ENCODE results near the gene NSUN3.
"Not testable (repeated sequence)": the region's sequence is repeated elsewhere in the genome, so short reads cannot be mapped to it uniquely, and the experiment has no call there.

Gene NSUN3

DNA sequence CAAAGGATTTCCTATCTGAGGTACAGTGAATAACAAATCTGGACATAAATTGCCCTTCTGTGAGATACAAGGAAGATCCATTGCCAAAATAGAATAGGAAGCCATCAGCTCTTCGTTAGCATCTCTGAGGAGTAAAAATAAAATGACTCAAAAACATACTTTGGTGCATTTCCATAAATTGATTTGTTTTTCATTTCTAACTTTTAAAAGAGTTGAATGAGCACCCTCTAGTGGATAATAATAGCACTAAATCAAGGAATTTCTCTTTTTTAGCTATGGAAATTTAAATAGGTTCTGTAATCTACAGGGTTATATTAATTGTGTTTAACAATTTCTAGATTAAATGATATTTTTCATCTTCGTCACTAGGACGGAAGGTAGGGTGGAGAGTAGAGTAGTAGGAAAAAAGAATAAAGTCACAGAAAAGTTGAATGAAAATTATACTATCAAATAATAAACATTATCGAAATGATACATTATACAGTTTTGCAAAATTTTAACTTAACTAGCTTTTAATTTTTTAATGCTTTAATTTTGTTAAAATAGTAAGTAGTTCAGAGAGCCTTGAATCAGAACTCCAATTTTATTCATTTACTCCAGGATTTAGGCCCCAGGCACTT lies 6.4 kb downstream of the NSUN3 start:
- DNase-seq: no peak

DNA sequence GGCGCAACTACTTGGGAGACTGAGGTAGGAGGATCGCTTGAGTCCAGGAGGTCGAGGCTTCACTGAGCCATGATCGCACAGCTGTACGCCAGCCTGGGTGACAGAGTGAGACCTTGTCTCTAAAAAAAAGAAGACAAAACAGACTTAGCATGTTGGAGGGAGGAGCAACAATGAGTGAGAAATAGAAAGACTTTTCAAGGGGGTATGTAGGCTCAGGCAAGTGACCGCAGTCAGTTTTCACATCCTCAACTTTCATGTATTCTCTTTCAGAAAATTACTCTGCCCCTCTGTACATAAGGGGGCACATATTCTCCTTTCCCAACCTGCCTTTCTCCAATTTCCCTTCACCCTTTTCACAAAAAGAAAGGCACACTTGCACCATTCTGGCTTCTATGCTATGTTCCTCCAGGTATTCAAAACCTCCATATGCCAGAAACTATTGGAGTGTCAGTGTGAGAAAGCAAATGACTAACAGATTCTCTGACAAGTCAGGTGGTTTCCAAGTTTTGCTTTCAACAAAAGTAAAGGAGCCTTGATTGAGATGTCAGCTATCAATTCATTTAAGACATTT lies 7.6 kb downstream of the NSUN3 start:
- no peak for DNase-seq

DNA sequence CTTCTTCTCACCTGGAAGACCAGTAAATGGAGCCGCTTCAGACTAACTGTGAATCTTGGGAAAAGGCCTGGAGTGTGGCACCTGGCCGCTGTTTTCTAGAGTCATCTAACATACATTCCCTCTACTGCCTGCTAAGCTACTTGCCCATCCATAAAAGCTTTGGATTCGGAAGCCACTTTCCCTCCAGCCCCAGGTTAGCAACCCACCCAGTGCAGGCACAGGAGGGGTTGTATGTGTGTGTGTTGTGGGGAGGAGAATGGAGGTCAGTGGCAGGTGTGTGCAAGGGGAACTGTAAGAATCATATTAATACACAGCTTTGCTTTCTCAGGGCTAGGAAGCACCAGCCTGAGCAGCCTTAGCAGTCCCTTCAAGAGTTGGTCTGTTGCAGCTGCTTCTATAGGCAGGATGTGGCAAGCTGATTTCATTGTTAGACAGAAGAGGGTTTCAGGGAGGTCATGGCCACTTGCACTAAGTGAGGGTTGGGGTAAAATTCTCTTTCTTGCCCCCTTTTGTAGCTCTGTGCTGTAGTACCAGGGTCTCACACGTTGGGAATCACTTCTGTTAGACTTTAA lies 8.9 kb downstream of the NSUN3 start:
- DNase-seq: no peak

DNA sequence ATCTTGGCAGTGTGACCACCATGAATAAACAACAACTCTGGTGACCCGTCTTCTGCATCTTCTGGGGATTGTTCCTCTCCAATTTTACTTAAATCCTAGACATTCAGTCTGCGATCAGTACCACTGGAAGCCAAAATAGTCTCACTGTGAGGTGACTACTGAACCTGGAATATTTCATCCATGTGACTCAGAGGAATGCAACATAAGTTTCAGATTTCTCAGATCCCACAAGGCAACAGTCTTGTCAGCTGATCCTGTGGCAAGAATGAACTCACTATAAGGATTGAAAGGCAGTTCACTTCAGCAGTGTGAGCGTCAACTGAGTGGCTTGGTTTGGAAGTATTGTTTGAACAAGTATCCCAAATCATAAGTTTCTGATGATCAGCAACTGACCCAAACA lies 13.2 kb downstream of the NSUN3 start:
- DNase-seq: no peak

DNA sequence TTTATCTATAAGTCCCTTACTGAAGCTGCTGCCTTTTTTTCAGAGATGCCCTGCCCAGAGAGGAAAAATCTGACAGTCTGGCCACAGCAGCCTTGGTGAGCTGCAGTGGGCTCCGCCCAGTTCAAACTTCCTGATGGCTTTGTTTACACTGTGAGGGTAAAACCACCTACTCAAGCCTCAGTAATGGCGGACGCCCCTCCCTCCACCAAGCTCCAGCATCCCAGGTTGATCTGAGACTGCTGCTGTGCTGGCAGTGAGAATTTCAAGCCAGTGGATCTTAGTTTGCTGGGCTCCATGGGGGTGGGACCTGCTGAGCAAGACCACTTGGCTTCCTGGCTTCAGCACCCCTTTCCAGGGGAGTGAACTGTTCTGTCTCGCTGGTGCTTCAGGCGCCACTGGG lies 17.7 kb downstream of the NSUN3 start:
- DNase-seq: not testable (repeated sequence)

DNA sequence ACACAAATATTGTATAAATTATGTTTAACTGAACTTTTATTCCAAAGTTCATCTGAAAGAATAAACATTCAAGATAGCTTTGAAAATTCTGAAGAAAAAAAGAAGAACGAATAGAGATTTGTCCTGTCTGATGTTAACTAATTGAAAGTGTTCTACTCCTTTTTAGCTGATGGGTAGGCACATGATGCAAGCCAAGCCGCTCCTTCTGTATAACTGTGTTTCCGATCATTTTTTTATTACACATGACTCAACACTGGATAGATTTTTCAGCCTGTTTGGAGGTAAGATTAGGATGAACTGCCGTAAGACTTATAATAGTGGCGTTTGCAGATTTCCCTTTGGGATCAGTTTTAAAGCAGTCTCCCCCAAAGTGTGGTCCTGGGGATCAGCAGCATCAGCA lies 19.0 kb downstream of the NSUN3 start:
- no peak for DNase-seq

DNA sequence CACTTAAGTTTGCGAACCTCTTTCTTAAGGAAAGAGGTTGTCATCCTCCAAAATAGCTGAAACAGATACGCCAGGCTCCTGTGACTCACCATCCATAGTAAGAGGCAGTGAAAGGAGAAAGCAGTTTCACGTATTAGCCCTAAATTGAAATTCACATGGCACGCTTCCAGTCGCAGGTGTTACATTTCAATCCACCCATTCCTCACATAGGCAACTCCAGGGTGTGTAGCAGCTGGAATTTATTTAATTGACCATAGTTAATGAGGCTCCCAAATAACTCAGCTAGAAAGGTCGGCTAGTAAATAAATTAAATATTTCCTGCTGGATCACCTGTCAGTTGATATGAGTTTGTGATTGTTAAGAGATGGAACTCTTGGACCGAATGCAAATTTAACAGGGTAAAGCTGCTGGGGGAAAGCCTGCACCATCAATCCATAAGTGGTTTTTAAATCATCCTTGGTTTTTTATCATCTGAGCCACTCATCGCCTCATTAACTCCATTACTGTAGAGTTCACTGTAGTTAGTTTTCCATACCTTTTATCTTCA lies 19.6 kb downstream of the NSUN3 start:
- no peak for DNase-seq

DNA sequence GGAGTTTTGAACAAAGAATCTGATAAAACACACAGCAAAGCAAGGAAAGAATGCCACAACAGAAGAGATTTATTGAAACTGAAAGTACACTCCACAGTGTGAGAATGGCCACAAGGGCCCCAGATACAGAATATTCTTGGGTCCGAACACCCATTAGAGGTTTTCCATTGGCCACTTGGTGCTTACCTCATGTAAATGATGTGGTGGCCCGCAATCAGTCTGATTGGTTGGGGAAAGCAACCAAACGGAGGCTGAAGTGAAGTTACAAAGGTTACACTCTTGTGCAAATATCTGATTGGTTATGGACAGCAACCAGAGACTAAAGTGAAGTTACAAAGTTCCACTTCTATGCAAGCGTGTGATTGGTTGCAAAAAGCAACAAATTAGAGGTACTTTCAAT lies 20.4 kb downstream of the NSUN3 start:
- no peak for DNase-seq

DNA sequence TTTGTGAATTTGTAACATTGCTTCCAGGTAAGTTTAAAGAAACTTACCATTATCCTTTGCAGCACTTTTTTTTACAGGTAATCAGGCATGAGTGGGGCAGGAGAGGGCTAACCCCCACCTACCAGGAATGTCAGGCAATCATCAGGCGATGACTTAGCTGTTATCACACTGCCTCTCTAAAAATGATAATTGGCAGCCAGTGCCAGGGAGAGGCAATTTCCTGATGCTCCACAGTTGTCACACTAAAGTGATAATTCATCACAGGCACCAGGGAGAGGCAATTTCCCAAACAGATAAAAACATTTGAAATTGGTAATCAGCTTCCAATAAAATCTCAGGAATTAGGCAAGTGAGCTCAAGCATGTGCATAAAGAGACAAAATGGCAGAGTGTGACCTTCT lies 26.3 kb downstream of the NSUN3 start:
- DNase-seq: no peak

DNA sequence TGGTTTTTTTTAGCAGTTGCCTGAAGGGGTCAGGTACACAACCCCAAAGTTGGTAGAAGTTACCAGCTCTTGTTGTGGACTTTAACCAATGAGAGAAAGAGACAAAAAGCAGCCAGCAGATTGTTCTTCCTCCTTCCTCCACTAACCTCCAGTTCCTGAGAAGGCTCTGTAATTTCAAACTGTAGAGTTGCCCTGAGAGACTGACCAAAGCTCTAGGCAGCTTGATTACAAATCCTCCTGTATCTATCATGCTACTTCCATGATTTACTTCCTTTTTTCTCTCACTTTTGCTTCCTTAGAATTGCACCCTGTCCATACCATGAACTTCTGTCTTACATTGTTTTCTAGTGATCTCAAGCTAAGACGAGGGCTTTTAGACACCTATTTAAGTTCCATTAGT lies 29.2 kb downstream of the NSUN3 start:
- no peak for DNase-seq

DNA sequence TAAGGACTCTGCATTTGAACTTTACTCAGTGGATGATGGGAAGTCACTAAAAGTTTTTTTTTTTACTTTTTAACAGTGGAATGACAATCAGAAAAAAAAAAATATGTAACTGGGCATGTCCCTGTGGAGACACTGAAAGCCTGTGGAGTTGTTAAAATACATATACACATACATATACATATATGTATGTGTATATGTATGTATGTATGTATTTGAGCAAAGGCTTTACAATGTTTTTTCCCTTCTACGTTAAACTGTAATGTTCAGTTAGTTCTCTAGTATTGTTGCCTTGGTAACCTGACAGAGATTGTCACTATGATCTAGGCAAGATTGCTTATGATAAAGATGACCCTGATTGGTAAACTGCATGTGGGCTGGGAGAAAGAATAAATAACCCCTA lies 30.3 kb downstream of the NSUN3 start:
- DNase-seq: no peak

DNA sequence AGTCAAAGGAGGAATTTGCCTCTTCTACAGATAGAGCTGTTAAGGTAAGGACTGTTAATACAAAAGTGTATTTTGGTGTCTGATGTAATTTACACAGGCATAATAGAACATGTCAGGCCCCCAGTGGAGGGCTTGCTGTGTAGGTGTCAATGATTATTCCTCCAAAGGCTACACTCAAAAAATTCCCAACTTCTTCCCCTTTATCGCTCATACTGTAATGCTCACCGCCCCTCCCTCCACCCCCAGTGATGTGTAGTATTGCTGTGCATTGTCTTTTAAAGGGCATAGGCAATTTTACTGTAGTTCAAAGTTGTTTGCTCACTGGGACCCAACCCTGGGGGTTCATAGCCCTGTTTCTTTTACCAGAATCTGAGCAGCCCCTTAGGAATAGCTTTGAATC lies 32.2 kb downstream of the NSUN3 start:
- no peak for DNase-seq

DNA sequence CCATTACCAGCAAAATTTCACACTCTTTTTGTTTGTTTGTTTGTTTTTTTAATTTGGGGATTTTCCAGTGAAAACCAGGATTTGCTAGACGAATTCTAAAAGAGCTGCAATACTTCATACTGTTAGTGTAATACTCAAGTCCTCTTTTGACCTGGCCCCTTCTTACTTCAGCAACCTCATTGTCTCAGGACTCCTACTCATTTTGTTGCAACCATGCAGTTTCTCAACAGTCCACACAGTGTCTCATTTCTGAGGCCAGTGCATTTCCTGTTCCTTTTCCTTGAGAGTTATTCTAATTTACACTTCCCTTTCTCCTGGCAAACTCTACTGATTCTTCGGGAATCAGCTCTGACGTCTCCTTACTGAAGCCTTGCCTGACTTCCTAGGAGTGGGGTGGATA lies 35.6 kb downstream of the NSUN3 start:
- no peak for DNase-seq

DNA sequence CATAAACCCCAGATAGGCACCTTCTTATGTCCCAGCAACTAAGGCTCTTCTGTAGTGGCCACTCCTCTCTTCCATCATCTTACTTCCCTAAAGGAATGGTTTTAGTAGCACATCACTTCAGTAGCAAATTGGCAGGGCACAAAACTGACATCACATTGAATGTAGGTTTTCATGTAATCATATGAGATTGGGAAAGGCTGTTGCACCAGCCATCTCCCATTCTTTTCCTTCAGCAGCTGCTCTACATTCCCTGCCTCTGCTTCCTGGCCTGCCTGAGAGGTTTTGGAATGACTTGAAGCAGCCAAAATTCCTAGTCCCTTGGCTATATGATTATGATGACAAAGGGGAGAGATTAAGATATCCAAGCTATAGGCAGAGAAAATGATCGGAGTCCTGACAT lies 36.5 kb downstream of the NSUN3 start:
- DNase-seq: no peak

DNA sequence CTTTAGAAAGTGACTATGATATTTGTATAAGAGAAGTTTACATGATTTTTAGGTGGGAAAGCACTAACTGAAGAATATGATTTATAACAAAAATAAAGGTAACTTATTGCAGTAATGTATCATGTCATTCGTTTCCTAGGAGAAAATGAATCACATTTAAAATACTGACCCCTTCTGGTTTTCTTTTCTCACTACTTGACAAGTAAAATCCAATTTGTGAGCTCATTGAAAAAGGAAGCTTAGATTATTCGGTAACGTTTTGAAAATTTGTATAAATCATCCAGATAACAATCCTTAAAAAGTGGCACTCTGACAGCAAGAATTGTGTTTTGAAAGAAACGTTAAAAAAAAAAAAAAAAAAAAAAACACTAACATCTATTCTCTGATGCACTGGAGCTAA lies 39.0 kb downstream of the NSUN3 start:
- no peak for DNase-seq

DNA sequence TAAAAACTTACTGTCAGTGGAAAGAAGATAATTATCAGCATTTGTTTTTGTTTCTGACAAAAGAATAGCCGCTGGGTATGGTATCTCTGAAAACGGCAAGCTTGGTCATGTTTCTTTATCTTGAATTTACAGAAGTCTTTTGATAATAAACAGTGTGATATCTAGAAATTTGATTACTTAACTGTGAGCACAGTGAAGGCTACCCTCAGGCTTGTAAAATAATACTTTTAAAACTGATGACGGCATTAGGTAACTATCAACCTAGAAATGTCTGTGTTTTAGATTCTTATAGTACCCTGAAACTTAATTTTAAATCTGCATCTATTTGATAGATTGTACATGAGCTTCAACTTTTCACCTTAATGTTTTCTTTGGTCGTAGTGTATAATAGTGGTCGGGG lies 43.4 kb downstream of the NSUN3 start:
- no peak for DNase-seq

DNA sequence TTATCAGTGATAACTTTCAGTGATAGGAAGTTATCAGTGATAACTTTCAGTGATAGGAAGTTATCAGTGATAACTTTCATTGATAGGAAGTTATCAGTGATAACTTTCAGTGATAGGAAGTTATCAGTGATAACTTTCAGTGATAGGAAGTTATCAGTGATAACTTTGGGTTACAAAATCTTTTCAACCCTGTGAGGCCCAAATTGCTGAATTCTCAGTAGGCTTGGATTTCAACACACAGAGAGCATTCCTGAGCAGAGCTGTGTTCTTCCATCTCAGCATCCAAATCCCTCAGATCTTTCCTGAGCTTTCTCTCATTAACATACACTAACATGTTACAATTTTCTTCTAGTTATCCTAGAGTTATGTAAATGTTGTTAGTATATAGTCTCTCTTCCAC lies 47.4 kb downstream of the NSUN3 start:
- not testable (repeated sequence) for DNase-seq

DNA sequence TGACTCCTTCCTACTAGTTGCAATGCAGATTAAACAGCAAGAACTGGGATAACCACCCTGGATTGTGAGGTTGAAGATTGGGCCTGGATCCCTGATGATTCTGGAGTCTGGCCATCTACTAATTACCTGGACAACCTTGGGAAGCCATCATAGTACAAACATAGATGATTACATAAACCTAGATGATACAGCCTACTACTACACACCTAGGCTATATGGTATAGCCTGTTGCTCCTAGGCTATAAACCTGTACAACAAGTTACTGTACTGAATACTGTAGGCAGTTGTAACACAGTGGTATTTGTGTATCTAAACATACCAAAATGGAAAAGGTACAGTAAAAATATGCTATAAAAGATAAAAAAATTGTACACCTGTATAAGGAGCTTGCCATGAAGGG lies 48.0 kb downstream of the NSUN3 start:
- no peak for DNase-seq

DNA sequence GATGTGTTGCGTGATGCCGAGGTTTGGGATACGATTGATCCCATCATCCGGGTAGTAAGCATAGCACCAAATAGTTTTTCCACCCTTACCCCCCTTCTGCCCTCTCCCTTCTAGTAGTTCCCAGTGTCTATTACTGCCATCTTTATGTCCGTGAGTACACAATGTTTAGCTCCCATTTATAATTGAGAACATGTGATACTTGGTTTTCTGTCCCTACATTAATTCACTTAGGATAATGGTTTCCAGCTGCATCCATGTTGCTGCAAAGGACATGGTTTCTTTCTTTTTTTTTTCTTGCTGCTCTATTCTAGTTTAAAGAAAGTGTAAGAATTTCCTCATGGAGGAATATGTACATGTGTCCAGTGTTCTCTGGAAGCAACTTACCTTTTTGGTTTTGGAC lies 51.8 kb downstream of the NSUN3 start:
- no peak for DNase-seq

DNA sequence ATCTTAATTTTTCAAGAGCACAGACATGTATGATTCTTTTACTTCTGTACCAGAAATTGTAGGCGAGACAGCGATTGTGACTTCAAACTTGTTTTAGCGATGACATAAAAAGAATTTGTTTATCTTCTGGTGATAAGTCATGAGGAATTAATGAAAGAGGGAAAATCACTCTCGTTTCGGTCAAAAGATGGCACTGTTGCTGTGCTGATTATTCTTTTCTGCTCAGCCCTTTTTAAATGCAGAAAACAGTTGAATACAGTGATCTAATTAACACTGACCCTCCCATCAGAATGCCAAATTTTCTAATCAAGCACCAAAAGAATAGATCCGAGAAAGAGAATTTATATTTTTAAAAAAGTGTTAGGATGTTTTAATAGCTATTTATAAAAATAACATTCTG lies 52.6 kb downstream of the NSUN3 start:
- DNase-seq: no peak

DNA sequence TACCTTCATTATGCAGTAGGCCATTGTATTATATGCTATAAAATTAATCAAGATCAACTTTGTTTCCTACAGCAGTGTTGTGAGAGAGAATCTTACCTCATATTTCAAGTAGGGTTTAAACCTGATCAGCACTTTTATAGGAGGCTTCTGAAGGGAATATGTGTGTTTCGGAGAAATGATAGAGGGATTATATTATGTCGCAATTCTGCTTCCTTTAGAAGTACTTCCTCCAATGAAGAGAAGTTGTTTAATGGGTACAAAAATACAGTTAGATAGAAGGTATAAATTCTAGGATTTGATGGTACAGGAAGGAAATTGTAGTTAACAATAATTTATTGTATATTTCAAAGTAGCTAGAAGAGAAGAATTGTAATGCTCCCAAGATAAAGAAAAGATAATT lies 54.9 kb downstream of the NSUN3 start:
- no peak for DNase-seq

DNA sequence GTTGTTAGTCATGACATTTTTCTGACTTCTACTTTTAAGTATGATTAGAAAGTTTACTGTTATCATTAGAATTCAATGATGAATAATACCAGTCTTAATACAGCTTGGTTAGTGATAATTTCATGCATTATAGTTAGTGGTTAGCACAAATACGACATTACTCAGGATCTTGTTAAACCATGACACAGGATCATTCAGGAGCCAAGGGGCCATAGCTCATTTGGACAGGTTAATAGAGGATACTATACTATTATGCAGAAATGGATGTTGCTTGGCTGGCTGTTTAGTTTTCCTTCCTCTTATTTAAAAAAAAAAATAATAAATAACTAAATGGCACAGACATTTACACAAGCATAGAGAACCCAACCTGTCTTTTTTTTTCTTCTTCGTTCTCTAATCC lies 55.5 kb downstream of the NSUN3 start:
- no peak for DNase-seq

DNA sequence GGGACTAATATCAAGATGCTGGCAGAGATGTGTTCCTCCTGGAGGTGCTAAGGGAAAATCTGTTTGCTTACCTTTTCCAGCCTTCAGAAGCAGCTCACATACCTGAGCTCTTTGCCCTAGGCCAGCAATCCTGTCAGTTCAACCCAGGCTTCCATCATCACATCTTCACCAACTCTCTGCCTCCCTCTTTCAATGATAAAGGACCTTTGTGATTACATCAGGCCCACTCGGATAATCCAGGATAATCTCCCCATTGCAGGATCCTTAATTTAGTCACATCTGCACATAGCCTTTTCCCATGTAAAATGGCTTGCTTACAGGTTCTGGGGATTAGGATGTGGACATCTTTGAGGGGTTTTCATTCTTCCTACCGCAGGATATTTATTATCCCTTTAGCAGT lies 58.3 kb downstream of the NSUN3 start:
- no peak for DNase-seq

DNA sequence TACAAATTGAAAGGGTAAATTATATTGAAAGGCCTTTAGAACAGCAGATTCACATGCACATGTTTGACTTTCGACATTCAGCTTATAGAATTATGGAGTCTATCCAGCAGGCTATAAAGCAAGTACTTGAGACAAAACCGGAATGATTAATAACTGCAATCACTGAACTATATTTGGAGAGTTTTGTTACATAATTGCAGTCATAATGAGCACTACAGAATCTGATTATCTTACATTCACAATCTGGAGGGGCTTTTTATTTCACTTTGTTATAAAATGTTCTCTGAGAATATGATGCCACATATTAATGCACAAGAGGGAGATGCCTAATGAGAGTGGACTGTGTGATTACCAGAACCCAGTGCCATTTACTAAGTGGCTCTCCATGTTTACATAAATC lies 64.3 kb downstream of the NSUN3 start:
- DNase-seq: no peak

DNA sequence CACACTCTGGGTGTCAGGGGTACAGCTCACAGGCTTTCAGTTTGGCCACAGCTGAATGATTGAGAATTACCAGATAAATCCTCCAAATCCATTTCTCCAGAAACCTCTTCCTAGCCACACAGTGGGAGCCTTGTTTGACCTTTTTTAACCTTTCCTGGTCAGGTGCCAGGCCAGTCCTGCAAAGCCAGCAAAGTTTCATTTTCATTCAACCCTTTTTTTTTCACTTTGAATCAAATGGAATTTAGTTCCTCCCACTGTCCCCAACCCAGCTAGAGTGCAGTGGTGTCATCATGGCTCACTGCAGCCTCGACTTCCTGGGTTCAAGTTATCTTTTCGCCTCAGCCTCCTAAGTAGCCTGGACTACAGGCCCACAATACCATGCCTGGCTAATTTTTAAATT lies 67.8 kb downstream of the NSUN3 start:
- DNase-seq: no peak

Data from SHP77 treated with DMSO at 0.1 percent for 48 hours (cell line).